Mesothelial cell of epicardium (in vitro differentiated cells): ENCODE data around the gene RAET1G. TPM values are rescaled to one million over a fixed set of nuclear protein-coding genes. Genes with fewer than 3 reads are reported as not detected.

ENCODE experiments used
- DNase-seq, 2 experiments: peaks; one replicate each; pipeline ENCODE4 v3.0.0; 2021; ENCODE audit warnings: low spot score in 2 of 2; ENCODE audit not compliant: unreplicated experiment in 2 of 2
- H3K27ac Mint-ChIP-seq: 2 replicates; pipeline ENCODE4 v1.8.0; 2021; ENCODE audit warnings: mixed read lengths
- H3K27me3 Mint-ChIP-seq: 2 replicates; pipeline ENCODE4 v1.8.0; 2021; ENCODE audit warnings: low read depth, mixed read lengths
- H3K36me3 Mint-ChIP-seq: 2 replicates; pipeline ENCODE4 v1.8.0; 2021; ENCODE audit warnings: mixed read lengths
- H3K4me1 Mint-ChIP-seq: 2 replicates; pipeline ENCODE4 v1.8.0; 2021; ENCODE audit warnings: mixed read lengths
- H3K4me3 Mint-ChIP-seq: 2 replicates; pipeline ENCODE4 v1.8.0; 2021; ENCODE audit warnings: mild to moderate bottlenecking, moderate library complexity, mixed read lengths
- H3K9me3 Mint-ChIP-seq: 2 replicates; pipeline ENCODE4 v1.8.0; 2021; ENCODE audit warnings: mixed read lengths
- CTCF ChIP-seq: fragments of 200-600 bp; sonication (generic); IDR thresholded peaks from one replicate; pipeline ENCODE4 v1.5.0; 2021; ENCODE audit warnings: antibody characterized with exemption; ENCODE audit not compliant: unreplicated experiment
- total RNA-seq: library from RNA; stranded (reverse); gene quantifications from 3 replicates; pipeline ENCODE4 v1.2.1, GENCODE V29; 2021

RAET1G gene
- total RNA-seq, 1 donor from 2014 or later, result not detected

- Mint-ChIP-seq H3K4me1 (peaks cover 5% of the 10 kb centered on the region), H3K27me3 (peaks cover 72% of the 10 kb centered on the region), H3K36me3 (no peaks in the 10 kb centered on the region), H3K27ac (no peak overlapping the region), H3K9me3 (no peaks in the 10 kb centered on the region), H3K4me3 (no peak overlapping the region)
- DNase-seq, result no peak
- TF ChIP-seq CTCF, result no peak
These were observed 24.0 kb downstream of the RAET1G start for GRCh38 chr6:149898966-149899365.

GRCh38 chr6:149897855-149898744 is 24.8 kb downstream of the RAET1G start, which contains the start of gene RAET1E:
Gene RAET1E, minus strand, starts transcription at chr6:149898113. Its CDS starts 7,212 bp downstream, at chr6:149890901.
- Mint-ChIP-seq H3K9me3 (no peaks in the 10 kb centered on the region), H3K27ac (no peak within 1 kb of the TSS), H3K36me3 (no peaks in the 10 kb centered on the region), H3K4me1 (peaks cover 5% of the 10 kb centered on the region), H3K4me3 (no peak within 1 kb of the TSS), H3K27me3 (peaks cover 73% of the 10 kb centered on the region)
- TF ChIP-seq CTCF, result no peak
- no peak for DNase-seq

GRCh38 chr6:149897015-149897697 is 25.8 kb downstream of the RAET1G start:
- H3K36me3 Mint-ChIP-seq, result no peaks in the 10 kb centered on the region
- no peak overlapping the region for H3K4me3 Mint-ChIP-seq
- TF ChIP-seq CTCF, result no peak
- H3K9me3 Mint-ChIP-seq, result no peaks in the 10 kb centered on the region
- no peak overlapping the region for H3K27ac Mint-ChIP-seq
- no peak for DNase-seq
- H3K27me3 Mint-ChIP-seq, result peaks cover 75% of the 10 kb centered on the region
- peaks cover 5% of the 10 kb centered on the region for H3K4me1 Mint-ChIP-seq

GRCh38 chr6:149896491-149896890 is 26.4 kb downstream of the RAET1G start:
- no peaks in the 10 kb centered on the region for H3K36me3 Mint-ChIP-seq
- TF ChIP-seq CTCF, result no peak
- H3K27ac Mint-ChIP-seq, result no peak overlapping the region
- H3K9me3 Mint-ChIP-seq, result no peaks in the 10 kb centered on the region
- DNase-seq, result no peak
- H3K27me3 Mint-ChIP-seq, result peaks cover 69% of the 10 kb centered on the region
- no peak overlapping the region for H3K4me3 Mint-ChIP-seq
- H3K4me1 Mint-ChIP-seq, result peaks cover 5% of the 10 kb centered on the region

GRCh38 chr6:149895833-149896271 is 27.1 kb downstream of the RAET1G start:
- no peak for TF ChIP-seq CTCF
- no peaks in the 10 kb centered on the region for H3K9me3 Mint-ChIP-seq
- H3K36me3 Mint-ChIP-seq, result no peaks in the 10 kb centered on the region
- H3K27ac Mint-ChIP-seq, result no peak overlapping the region
- DNase-seq, result no peak
- peaks cover 5% of the 10 kb centered on the region for H3K4me1 Mint-ChIP-seq
- H3K27me3 Mint-ChIP-seq, result peaks cover 68% of the 10 kb centered on the region
- H3K4me3 Mint-ChIP-seq, result no peak overlapping the region
